Measurements from ENCODE around the gene NR1H2. TPM values are rescaled to one million over a fixed set of nuclear protein-coding genes. Genes with fewer than 3 reads are reported as not detected.
A peak's percentile ranks its signal among the peaks of the same experiment; 100 is the strongest.

Gene NR1H2
- total and polyA plus RNA-seq, 10 of the 15 experiments (the other 5 are each of a cell fraction or from before 2014, with no cell fraction given): 0.05 to 54.2 (median 35.1) TPM

DNA sequence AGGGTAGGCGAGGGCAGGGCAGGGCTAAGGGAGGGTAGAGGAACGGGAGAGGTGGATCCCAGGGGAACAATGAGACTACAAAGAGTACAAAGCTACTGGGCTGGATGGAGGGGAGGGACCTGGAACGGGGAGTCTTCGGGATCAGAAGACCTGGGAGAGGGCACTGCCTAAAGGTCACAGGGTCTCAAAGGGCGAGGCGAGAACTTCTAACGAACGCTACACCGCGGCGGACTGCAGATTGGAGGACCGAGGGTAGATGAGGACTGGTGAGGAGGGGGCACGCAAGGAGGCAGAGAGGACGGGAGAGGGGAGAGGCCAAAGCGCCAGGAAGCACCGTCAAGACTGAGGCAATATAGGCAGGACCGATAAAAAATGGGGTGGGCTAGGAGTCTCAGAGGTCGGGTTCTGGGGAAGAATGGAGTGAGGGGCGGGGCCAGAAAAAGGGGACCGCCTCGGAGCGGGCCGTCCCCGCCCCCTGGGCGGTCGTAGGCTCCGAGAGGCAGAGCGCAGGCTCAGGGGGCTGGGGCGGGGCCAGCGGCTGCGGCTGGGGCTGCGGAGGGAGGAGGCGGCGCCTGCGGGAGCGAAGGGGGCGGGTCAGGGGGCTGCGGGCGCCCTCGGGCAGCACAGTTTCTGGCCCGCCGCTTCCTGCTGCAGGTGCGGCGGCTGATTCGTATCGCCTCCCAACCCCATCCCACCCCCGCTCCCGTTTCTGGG is 45.7 kb upstream of the NR1H2 start (continued):
- TF ChIP-seq TCF3 (IDR thresholded peaks at IDR 0.05; ENCODE audit: borderline replicate concordance, insufficient read depth, low read depth, low read length): 0 out of 2 replicates have a peak, but pooled peaks have one; percentile 23
- no peak for TF ChIP-seq RELA (IDR thresholded peaks at IDR 0.05; ENCODE audit: borderline replicate concordance, partially characterized antibody)
- TF ChIP-seq STAT1 (conservative IDR thresholded peaks at IDR 0.05): no peak
- TF ChIP-seq RAD51 (IDR thresholded peaks at IDR 0.05): no peak
- TF ChIP-seq E2F4 (IDR thresholded peaks at IDR 0.05; ENCODE audit: low read depth, low read length): no peak
- TF ChIP-seq DPF2 (IDR thresholded peaks at IDR 0.05): 0 out of 2 replicates have a peak, but pooled peaks have one; percentile 33
- TF ChIP-seq, protein P1, sequence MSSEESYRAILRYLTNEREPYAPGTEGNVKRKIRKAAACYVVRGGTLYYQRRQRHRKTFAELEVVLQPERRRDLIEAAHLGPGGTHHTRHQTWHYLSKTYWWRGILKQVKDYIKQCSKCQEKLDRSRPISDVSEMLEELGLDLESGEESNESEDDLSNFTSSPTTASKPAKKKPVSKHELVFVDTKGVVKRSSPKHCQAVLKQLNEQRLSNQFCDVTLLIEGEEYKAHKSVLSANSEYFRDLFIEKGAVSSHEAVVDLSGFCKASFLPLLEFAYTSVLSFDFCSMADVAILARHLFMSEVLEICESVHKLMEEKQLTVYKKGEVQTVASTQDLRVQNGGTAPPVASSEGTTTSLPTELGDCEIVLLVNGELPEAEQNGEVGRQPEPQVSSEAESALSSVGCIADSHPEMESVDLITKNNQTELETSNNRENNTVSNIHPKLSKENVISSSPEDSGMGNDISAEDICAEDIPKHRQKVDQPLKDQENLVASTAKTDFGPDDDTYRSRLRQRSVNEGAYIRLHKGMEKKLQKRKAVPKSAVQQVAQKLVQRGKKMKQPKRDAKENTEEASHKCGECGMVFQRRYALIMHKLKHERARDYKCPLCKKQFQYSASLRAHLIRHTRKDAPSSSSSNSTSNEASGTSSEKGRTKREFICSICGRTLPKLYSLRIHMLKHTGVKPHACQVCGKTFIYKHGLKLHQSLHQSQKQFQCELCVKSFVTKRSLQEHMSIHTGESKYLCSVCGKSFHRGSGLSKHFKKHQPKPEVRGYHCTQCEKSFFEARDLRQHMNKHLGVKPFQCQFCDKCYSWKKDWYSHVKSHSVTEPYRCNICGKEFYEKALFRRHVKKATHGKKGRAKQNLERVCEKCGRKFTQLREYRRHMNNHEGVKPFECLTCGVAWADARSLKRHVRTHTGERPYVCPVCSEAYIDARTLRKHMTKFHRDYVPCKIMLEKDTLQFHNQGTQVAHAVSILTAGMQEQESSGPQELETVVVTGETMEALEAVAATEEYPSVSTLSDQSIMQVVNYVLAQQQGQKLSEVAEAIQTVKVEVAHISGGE (CRISPR knock-in tag; IDR thresholded peaks at IDR 0.05): no peak
- TF ChIP-seq EGR1 (IDR thresholded peaks at IDR 0.05; ENCODE audit: borderline replicate concordance in 1 of 2, low read depth in 2 of 2, low read length in 2 of 2): peak in 1 of 2 experiments; percentile 52; a peak in 1 of 3 replicates
- TF ChIP-seq ZNF274 (IDR thresholded peaks at IDR 0.05; ENCODE audit: insufficient read depth, insufficient read length): no peak
- TF ChIP-seq REST (IDR thresholded peaks at IDR 0.05; ENCODE audit: low read depth, low read length): no peak
- TF ChIP-seq BRCA1 (IDR thresholded peaks at IDR 0.05; ENCODE audit: low read depth, low read length): no peak
- TF ChIP-seq RAD21 (IDR thresholded peaks at IDR 0.05; ENCODE audit: insufficient read depth, low read depth, low read length): no peak
- TF ChIP-seq CTCF (IDR thresholded peaks at IDR 0.05 in 2 of 3, conservative IDR thresholded peaks at IDR 0.05 in 1 of 3; ENCODE audit: control insufficient read depth in 2 of 3, extremely low read depth in 1 of 3, insufficient read depth in 1 of 3, low read depth in 3 of 3, low read length in 3 of 3): no peak
- no peak for TF ChIP-seq ZBTB4 (CRISPR knock-in tag; IDR thresholded peaks at IDR 0.05)

All from GM12878 (cell line).